Activated CD8-positive, alpha-beta T cell treated with anti-CD3 and anti-CD28 coated beads, Interleukin-2, amount 10 ng/mL, durations not matched to agents 7 days and 5 days (primary cell): Measurements from ENCODE around the gene LIMS2. TPM values are rescaled to one million over a fixed set of nuclear protein-coding genes. Genes with fewer than 3 reads are reported as not detected.

ENCODE experiments used
- ATAC-seq: fragments of 150-1000 bp; cut with Tn5 transposase; one replicate; pipeline ENCODE4 v1.10.0; 2021; ENCODE audit warnings: moderate library complexity
- CTCF ChIA-PET: fragments of 350-600 bp; sonication (Branson Sonifier 250); formaldehyde crosslinking; loops from one replicate; lab custom pipeline; 2021; ENCODE audit warnings: antibody characterized with exemption; lab: Charles Lee
- POLR2A ChIA-PET: fragments of 350-600 bp; sonication (Branson Sonifier 250); formaldehyde crosslinking; loops from one replicate; lab custom pipeline; 2021; ENCODE audit warnings: antibody characterized with exemption; lab: Charles Lee
- DNase-seq: peaks from one replicate; pipeline ENCODE4 v3.0.0-alpha.2; 2020
- H3K27ac Mint-ChIP-seq: one replicate; pipeline ENCODE4 v1.8.0; 2021; ENCODE audit warnings: mild to moderate bottlenecking, mixed read lengths
- H3K27me3 Mint-ChIP-seq: one replicate; pipeline ENCODE4 v1.8.0; 2021; ENCODE audit warnings: low read depth, mixed read lengths
- H3K36me3 Mint-ChIP-seq: one replicate; pipeline ENCODE4 v1.8.0; 2021; ENCODE audit warnings: low read depth, mixed read lengths
- H3K4me1 Mint-ChIP-seq: one replicate; pipeline ENCODE4 v1.8.0; 2021; ENCODE audit warnings: low read depth, mixed read lengths
- H3K4me3 Mint-ChIP-seq: one replicate; pipeline ENCODE4 v1.8.0; 2021; ENCODE audit warnings: mild to moderate bottlenecking, mixed read lengths
- H3K9me3 Mint-ChIP-seq: one replicate; pipeline ENCODE4 v1.8.0; 2022; ENCODE audit warnings: mixed read lengths; ENCODE audit not compliant: insufficient read depth
- total RNA-seq, 2 experiments: library from RNA; stranded (reverse); gene quantifications; one replicate each; pipeline ENCODE4 v1.2.3, GENCODE V29; 2021

The LIMS2 gene
- total RNA-seq, 2 experiments from 2014 or later = 35.3 to 38.3 TPM

GRCh38 chr2:127626917-127627739, 48.2 kb downstream of the LIMS2 start:
- no peaks in the 10 kb centered on the region for H3K9me3 Mint-ChIP-seq
- CTCF ChIA-PET = no interaction called here
- no peak for DNase-seq

GRCh38 chr2:127626175-127626574, 49.2 kb downstream of the LIMS2 start:
- Mint-ChIP-seq H3K4me1 (no peaks in the 10 kb centered on the region), H3K36me3 (no peaks in the 10 kb centered on the region), H3K4me3 (no peak overlapping the region), H3K9me3 (no peaks in the 10 kb centered on the region), H3K27me3 (no peaks in the 10 kb centered on the region), H3K27ac (no peak overlapping the region)
- DNase-seq (no peak), ATAC-seq (no peak)
- ChIA-PET POLR2A (no interaction called here), CTCF (interaction anchor here (1.5 kb wide), 1 partner anchor 35 kb away, joined by 4 read pairs; no protein-coding TSS in a partner anchor)

More at GRCh38 chr2:127626917-127627739, 48.2 kb downstream of the LIMS2 start:
- POLR2A ChIA-PET = no interaction called here
- no peaks in the 10 kb centered on the region for H3K36me3 Mint-ChIP-seq
- no peak overlapping the region for H3K4me3 Mint-ChIP-seq
- no peaks in the 10 kb centered on the region for H3K4me1 Mint-ChIP-seq
- ATAC-seq = no peak
- no peaks in the 10 kb centered on the region for H3K27me3 Mint-ChIP-seq
- H3K27ac Mint-ChIP-seq = no peak overlapping the region

- Mint-ChIP-seq H3K4me1 (no peaks in the 10 kb centered on the region), H3K27ac (no peak overlapping the region), H3K4me3 (no peak overlapping the region), H3K9me3 (no peaks in the 10 kb centered on the region), H3K27me3 (no peaks in the 10 kb centered on the region), H3K36me3 (no peaks in the 10 kb centered on the region)
- DNase-seq (no peak), ATAC-seq (no peak)
- ChIA-PET POLR2A (no interaction called here), CTCF (interaction anchor here (1.5 kb wide), 1 partner anchor 34 kb away, joined by 4 read pairs; no protein-coding TSS in a partner anchor)
Measured at GRCh38 chr2:127625572-127625951, 49.8 kb downstream of the LIMS2 start.

- Mint-ChIP-seq H3K36me3 (no peaks in the 10 kb centered on the region), H3K27ac (no peak overlapping the region), H3K4me1 (no peaks in the 10 kb centered on the region), H3K9me3 (no peaks in the 10 kb centered on the region), H3K4me3 (no peak overlapping the region), H3K27me3 (no peaks in the 10 kb centered on the region)
- CTCF ChIA-PET = interaction anchor here (1.5 kb wide), 1 partner anchor 34 kb away, joined by 4 read pairs; no protein-coding TSS in a partner anchor
- no peak for DNase-seq
- POLR2A ChIA-PET = no interaction called here
- ATAC-seq = no peak
Measured at GRCh38 chr2:127624756-127625571, 50.4 kb downstream of the LIMS2 start.

GRCh38 chr2:127624320-127624755, 51.0 kb downstream of the LIMS2 start:
- ChIA-PET POLR2A (no interaction called here), CTCF (no interaction called here)
- H3K27me3 Mint-ChIP-seq = no peaks in the 10 kb centered on the region
- H3K4me1 Mint-ChIP-seq = no peaks in the 10 kb centered on the region
- no peak overlapping the region for H3K27ac Mint-ChIP-seq
- DNase-seq (no peak), ATAC-seq (no peak)
- H3K36me3 Mint-ChIP-seq = no peaks in the 10 kb centered on the region
- no peaks in the 10 kb centered on the region for H3K9me3 Mint-ChIP-seq
- H3K4me3 Mint-ChIP-seq = no peak overlapping the region

GRCh38 chr2:127623388-127624319, 51.7 kb downstream of the LIMS2 start:
- ATAC-seq (no peak), DNase-seq (no peak)
- Mint-ChIP-seq H3K4me3 (no peak overlapping the region), H3K4me1 (no peaks in the 10 kb centered on the region), H3K27ac (no peak overlapping the region), H3K27me3 (peaks cover 2% of the 10 kb centered on the region), H3K36me3 (no peaks in the 10 kb centered on the region), H3K9me3 (no peaks in the 10 kb centered on the region)
- ChIA-PET CTCF (no interaction called here), POLR2A (no interaction called here)

- Mint-ChIP-seq H3K4me3 (no peak overlapping the region), H3K36me3 (no peaks in the 10 kb centered on the region), H3K27ac (no peak overlapping the region), H3K9me3 (no peaks in the 10 kb centered on the region), H3K27me3 (peaks cover 7% of the 10 kb centered on the region), H3K4me1 (no peaks in the 10 kb centered on the region)
- no peak for DNase-seq
- no peak for ATAC-seq
- ChIA-PET POLR2A (no interaction called here), CTCF (no interaction called here)
Measured at GRCh38 chr2:127622561-127623387, 52.6 kb downstream of the LIMS2 start.

GRCh38 chr2:127621981-127622431, 53.3 kb downstream of the LIMS2 start:
- Mint-ChIP-seq H3K4me3 (no peak overlapping the region), H3K27ac (no peak overlapping the region), H3K36me3 (no peaks in the 10 kb centered on the region), H3K9me3 (no peaks in the 10 kb centered on the region), H3K27me3 (peaks cover 10% of the 10 kb centered on the region), H3K4me1 (peaks cover 2% of the 10 kb centered on the region)
- POLR2A ChIA-PET = no interaction called here
- ATAC-seq (no peak), DNase-seq (no peak)
- CTCF ChIA-PET = no interaction called here

- H3K4me1 Mint-ChIP-seq = peaks cover 13% of the 10 kb centered on the region
- H3K9me3 Mint-ChIP-seq = no peaks in the 10 kb centered on the region
- H3K4me3 Mint-ChIP-seq = no peak overlapping the region
- ATAC-seq (no peak), DNase-seq (no peak)
- ChIA-PET CTCF (no interaction called here), POLR2A (interaction anchor here (1.1 kb wide), 1 partner anchor 10 kb away, joined by 3 read pairs; no protein-coding TSS in a partner anchor)
- H3K36me3 Mint-ChIP-seq = no peaks in the 10 kb centered on the region
- H3K27me3 Mint-ChIP-seq = peaks cover 20% of the 10 kb centered on the region
- no peak overlapping the region for H3K27ac Mint-ChIP-seq
Measured at GRCh38 chr2:127620866-127621265, 54.5 kb downstream of the LIMS2 start.

- ChIA-PET POLR2A (interaction anchor here (1.1 kb wide), 1 partner anchor 11 kb away, joined by 3 read pairs; no protein-coding TSS in a partner anchor), CTCF (no interaction called here)
- no peak for DNase-seq
Measured at GRCh38 chr2:127619877-127620705, 55.2 kb downstream of the LIMS2 start.

More at GRCh38 chr2:127619877-127620705, 55.2 kb downstream of the LIMS2 start:
- no peaks in the 10 kb centered on the region for H3K36me3 Mint-ChIP-seq
- no peak overlapping the region for H3K27ac Mint-ChIP-seq
- ATAC-seq = no peak
- H3K4me3 Mint-ChIP-seq = no peak overlapping the region
- H3K4me1 Mint-ChIP-seq = peaks cover 18% of the 10 kb centered on the region
- peaks cover 21% of the 10 kb centered on the region for H3K27me3 Mint-ChIP-seq
- H3K9me3 Mint-ChIP-seq = no peaks in the 10 kb centered on the region
